Daoy (cell line): ENCODE results near the gene IDH3G. TPM values are rescaled to one million over a fixed set of nuclear protein-coding genes. Genes with fewer than 3 reads are reported as not detected.
"Not testable (repeated sequence)": the region's sequence is repeated elsewhere in the genome, so short reads cannot be mapped to it uniquely, and the experiment has no call there.

Source experiments
- DNase-seq: peaks from one replicate; pipeline ENCODE4 v3.0.0-alpha.2; 2015; ENCODE audit warnings: low read depth
- total RNA-seq: library from RNA; depleted of rRNA; stranded (reverse); fragments of >200 nt; shearing (Covaris generic); gene quantifications from 2 replicates; pipeline ENCODE4 v1.2.3, GENCODE V29; 2014; rRNA removed

IDH3G gene
- total RNA-seq: 36.9 and 41.0 TPM in 2 replicates

- DNase-seq: peak; percentile 96
Measured at GRCh38 chrX:153794018-153794896, at the start of gene IDH3G, which contains the start of gene SSR4. Gene IDH3G (minus strand): TSS chrX:153794375. CDS start chrX:153794326, 49 bp downstream. Gene SSR4 (plus strand): TSS chrX:153794668. CDS start chrX:153794688, 20 bp downstream.

GRCh38 chrX:153836921-153837320, 42.7 kb upstream of the IDH3G start:
- no peak for DNase-seq

DNA sequence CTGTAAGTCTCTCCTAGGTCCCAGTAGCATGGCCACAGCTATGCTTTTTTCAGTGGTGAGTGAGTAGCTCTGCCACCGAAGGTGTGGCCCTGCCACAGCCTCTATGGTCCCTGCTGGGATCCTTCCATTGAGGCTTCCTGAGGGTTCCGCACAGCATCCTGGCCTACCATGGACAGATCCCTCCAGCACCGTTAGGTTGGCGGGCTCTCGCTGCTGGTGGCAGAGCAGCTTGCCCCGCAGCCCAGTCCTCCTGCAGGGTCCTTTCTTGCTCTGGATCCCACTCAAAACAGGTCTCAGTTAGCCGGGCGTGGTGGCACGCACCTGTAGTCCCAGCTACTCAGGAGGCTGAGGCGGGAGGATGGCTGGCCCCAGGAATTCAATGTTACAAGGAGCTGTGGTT, 38.6 kb upstream of the IDH3G start:
- DNase-seq: no peak

GRCh38 chrX:153831429-153832150, 37.4 kb upstream of the IDH3G start:
- DNase-seq: no peak

DNA sequence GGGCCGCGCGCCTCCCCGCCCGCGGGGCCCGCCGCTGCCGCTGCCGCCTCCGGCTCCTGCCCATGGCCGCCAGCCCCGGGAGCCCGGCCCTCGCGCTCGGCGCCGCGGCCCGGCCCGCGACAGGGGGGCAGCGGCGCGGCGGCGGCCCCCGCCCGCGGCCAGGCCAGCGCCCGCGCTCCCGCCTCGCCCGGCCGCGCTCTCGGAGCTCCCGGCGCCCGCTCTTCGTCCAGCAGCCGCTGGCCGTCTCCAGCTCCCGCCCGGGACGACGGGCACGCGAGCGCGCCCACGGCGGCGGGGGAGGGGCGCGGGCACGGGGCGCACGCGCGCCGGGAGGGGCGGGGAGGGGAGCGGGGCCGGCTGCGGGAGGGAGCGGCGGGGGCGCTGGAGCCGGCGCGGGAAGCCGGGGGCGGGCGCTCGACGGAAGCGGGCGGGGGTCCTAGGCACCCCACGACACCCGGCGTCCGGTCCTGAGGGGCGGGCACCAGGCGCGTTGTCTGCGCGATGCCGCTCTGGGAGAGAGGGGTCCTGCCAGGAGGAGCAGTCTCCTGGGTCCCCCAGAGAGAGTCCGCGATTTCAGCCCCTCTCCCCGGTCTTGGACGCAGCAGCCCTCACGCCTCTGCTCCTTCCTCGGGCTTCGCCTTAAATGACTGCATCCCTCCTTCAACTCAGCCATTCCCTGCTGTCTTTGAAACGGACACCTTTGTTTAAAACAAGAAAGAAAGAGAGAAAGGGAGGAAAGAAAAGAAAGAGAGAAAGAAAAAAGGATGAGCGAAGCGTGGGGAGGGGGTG, 36.7 kb upstream of the IDH3G start:
- no peak for DNase-seq

GRCh38 chrX:153829799-153830639, 35.8 kb upstream of the IDH3G start, which contains the start of gene PDZD4:
Gene PDZD4 (minus strand): TSS chrX:153830544. CDS start chrX:153830298, 246 bp downstream.
- no peak for DNase-seq

GRCh38 chrX:153829549-153829798, 35.3 kb upstream of the IDH3G start:
- no peak for DNase-seq

- DNase-seq: no peak
Measured at GRCh38 chrX:153828723-153829548, 34.8 kb upstream of the IDH3G start.

DNA sequence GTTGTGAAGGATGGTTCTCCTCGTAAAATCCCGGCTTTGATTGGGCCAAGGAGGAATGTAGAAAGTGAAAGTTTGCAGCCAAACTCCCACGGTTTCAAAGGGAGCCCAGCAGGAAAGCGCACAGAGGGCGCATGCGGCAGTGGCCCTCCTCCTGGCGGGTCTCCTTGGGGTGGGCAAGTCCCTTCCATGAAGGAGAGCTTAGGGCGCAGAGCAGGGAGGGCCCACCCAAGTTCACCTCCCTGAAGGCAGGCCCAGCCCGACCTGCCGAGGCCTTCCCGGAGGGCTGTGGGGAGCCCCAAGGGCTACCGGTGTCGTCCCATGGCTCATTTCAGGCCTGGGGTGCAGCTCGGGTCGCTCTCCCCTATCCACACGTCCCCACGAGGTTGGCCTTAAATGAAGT, 34.1 kb upstream of the IDH3G start:
- DNase-seq: no peak

- DNase-seq: no peak
Measured at GRCh38 chrX:153827903-153828302, 33.7 kb upstream of the IDH3G start.

GRCh38 chrX:153827016-153827415, 32.8 kb upstream of the IDH3G start:
- DNase-seq: no peak

- DNase-seq: no peak
Measured at GRCh38 chrX:153825042-153825441, 30.9 kb upstream of the IDH3G start.

DNA sequence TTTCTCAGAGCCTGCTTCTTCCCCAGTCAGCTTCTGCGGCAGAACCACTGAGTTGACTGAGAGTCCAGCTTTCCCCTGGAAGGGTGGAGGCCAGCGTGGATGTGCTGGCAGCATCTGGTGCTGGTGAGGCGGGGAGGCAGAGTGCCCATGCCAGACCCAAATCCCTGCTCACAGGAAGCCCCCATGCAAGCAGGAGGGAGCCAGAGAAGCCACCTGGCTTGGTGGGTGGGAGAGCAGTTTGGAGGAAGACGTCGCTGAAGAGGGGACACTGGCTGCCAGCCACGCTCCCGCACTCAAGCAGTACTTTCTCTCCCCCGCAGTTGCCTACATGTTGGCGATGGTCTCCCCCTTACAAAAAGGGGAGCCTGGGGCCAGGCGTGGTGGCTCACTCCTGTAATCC, 30.2 kb upstream of the IDH3G start:
- DNase-seq: no peak

DNA sequence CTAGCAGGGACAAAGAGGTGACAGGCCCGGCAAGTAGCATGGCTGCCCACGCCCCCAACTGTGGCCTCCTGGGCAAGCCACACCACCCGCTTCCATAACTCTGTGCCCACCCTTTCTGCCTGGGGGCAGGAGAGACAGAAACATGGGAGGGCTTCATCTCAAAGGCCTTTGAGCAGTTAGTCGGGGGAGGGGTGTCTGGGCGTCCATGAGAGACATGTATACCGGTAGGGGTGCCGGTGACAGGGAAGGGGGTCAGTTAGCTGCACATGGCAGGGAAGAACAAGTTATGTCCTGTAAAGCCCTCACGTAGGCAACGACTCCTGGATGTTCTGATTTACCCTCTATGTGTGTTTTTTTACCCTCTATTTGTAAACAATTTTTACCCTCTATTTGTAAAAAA, 26.9 kb upstream of the IDH3G start:
- no peak for DNase-seq

DNA sequence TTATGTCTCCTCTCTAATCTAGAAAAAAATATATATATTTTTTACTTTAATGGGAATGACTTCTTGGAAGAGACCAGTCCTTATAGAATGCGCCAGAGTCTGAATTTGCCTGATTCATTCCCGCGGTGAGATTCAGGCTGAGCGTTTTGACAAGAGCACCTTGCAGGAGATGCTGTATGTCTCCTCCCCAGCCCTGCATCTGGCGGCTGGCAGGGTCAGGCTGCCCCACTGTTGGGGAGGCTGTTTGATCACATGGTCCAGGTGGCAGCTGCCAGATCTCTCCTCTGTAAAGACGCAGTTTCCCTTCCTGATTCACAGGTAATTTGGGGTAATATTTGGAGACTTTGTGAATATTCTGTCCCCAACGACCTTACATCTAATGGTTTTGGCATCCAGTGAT, 26.4 kb upstream of the IDH3G start:
- no peak for DNase-seq

GRCh38 chrX:153819384-153820040, 25.3 kb upstream of the IDH3G start:
- no peak for DNase-seq

DNA sequence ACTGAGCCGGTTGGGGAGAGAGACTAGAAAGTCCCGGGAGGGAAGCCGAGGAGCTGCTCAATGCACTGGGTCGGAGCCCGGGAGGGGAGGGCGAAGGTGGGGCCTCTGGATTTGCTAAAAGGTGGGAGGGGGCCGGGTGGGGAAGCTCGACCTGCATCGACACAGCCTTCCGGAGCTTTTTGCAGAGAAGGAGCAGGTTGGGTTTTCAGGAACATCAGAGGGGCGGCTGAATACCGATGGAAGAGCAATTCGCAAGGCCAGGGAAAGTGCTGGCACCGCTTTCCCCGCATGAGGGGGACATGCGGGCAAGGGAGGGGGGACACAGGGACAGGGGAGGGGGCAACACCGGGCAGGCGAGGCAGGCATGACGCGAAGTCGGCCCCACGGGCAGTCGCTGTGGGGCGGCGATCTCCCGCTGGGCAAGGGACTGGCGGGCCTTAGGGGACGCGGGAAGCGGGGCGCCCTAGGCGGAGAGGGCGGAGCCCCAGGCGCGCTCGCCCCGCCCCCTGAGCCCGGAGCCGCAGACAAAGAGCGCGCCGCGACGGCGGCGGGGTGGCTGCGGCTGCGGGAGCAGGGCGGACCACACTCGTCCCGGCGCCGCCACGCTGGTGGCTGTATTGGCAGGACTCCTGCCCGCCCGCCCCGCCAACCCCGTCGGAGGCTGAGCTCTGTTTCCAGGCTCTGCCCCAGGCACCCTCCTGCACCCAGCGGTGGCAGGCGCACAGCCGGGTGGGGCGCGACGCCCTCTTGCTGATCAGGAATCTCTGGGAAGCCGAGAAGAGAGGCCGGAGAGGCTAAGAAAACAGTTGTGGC, 24.6 kb upstream of the IDH3G start:
- DNase-seq: peak; percentile 56

DNA sequence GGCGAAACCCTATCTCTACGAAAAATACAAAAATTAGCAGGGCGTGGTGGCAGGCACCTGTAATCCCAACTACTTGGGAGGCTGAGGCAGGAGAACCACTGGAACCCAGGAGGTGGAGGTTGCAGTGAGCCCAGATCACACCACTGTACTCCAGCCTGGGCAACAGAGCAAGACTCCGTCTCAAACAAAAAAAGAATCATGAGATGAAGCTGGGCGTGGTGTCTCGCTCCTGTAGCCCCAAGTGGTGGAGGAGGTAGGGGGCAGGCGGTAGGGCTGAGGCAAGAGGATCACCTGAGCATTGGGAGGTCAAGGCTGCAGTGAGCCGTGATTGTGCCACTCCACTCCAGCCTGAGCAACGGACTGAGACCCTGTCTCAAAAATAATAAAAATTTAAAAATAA, 23.9 kb upstream of the IDH3G start:
- DNase-seq: not testable (repeated sequence)
